ENCODE results near the gene ANGPT4. TPM values are rescaled to one million over a fixed set of nuclear protein-coding genes. Genes with fewer than 3 reads are reported as not detected.

Gene ANGPT4
- total RNA-seq, 4 donors from 2014 or later, result 0.14 TPM; not detected in 3

GRCh38 chr20:956330-956951, 40.3 kb upstream of the ANGPT4 start:
- Histone ChIP-seq H3K9me3 (no peaks in the 10 kb centered on the region), H3K4me1 (peaks cover 0 to 2% (median 0%) of the 10 kb centered on the region in 4 donors), H3K36me3 (no peaks in the 10 kb centered on the region), H3K4me3 (no peak overlapping the region), H3K27ac (no peak overlapping the region), H3K27me3 (peaks cover 63% of the 10 kb centered on the region)
- in situ Hi-C loops (cut with MboI; ENCODE audit: low pct_ligation_motif_present in 1 of 4, low pct_unique_long_range_greater_than_20kb in 1 of 4, low sequenced_read_pairs in 3 of 4) (loop anchor here in 3 of 4 donors (5.0 kb wide), 1 partner anchor 139 kb away; no protein-coding TSS in a partner anchor), intact Hi-C loops (cut with DNase I; ENCODE audit: low total_unique reads) (loop anchor here (2.0 kb wide), 1 partner anchor 138 kb away; no protein-coding TSS in a partner anchor)
- TF ChIP-seq POLR2AphosphoS5 (IDR thresholded peaks at IDR 0.05) (no peak), POLR2A (IDR thresholded peaks at IDR 0.05) (no peak), EP300 (IDR thresholded peaks at IDR 0.05; ENCODE audit: low read depth) (no peak), CTCF (IDR thresholded peaks at IDR 0.05) (peak; percentile 94 to 98 (median 95))
- 15% methylated on average over 13 of the region's 13 CpGs; no CpG with 5 or more reads in 1 of the 2 donors for WGBS, 2 donors (ENCODE audit: low coverage in 1 of 2)
- DNase-seq, result peak; percentile 61

- 78 to 79% methylated on average over 3 to 7 of the region's 7 CpGs for WGBS, 2 donors (ENCODE audit: low coverage in 1 of 2)
- H3K36me3 ChIP-seq, result no peaks in the 10 kb centered on the region
- H3K9me3 ChIP-seq, result no peaks in the 10 kb centered on the region
- H3K4me3 ChIP-seq, result no peak overlapping the region
- H3K4me1 ChIP-seq, result peaks cover 0 to 2% (median 0%) of the 10 kb centered on the region in 4 donors
- H3K27me3 ChIP-seq, result peaks cover 63% of the 10 kb centered on the region
- no peak for TF ChIP-seq CTCF (IDR thresholded peaks at IDR 0.05)
- TF ChIP-seq EP300 (IDR thresholded peaks at IDR 0.05; ENCODE audit: low read depth), result no peak
- no peak for TF ChIP-seq POLR2A (IDR thresholded peaks at IDR 0.05)
- no peak for TF ChIP-seq POLR2AphosphoS5 (IDR thresholded peaks at IDR 0.05)
- no peak for DNase-seq
- intact Hi-C loops (cut with DNase I; ENCODE audit: low total_unique reads), result loop anchor here (2.0 kb wide), 1 partner anchor 137 kb away; no protein-coding TSS in a partner anchor
- H3K27ac ChIP-seq, result no peak overlapping the region
- in situ Hi-C loops (cut with MboI; ENCODE audit: low pct_ligation_motif_present in 1 of 4, low pct_unique_long_range_greater_than_20kb in 1 of 4, low sequenced_read_pairs in 3 of 4), result loop anchor here in 3 of 4 donors (5.0 kb wide), 1 partner anchor 138 kb away; no protein-coding TSS in a partner anchor
Measured at GRCh38 chr20:955656-956055, 39.5 kb upstream of the ANGPT4 start.

DNA sequence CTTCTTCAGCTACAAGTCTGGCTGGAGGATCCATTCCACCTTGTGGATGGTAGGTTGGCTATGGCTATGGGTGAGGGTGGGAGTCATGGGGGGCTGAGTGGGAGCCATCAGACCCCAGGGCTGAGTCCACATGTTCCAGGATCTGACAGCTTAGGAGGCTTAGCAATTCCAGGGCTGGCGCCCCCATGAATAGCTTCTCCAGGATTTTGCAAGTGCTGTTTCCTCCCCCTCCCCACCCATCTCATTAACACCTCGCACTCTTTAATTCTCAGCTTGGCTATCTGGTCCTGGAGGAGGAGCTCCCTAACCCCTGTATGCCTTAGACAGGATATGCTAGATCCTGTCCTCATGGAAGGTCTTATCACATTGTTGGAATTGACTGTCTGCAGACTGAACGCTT, 39.0 kb upstream of the ANGPT4 start:
- Histone ChIP-seq H3K36me3 (no peaks in the 10 kb centered on the region), H3K4me3 (no peak overlapping the region), H3K9me3 (no peaks in the 10 kb centered on the region), H3K27me3 (peaks cover 63% of the 10 kb centered on the region), H3K27ac (no peak overlapping the region), H3K4me1 (peaks cover 0 to 2% (median 0%) of the 10 kb centered on the region in 4 donors)
- intact Hi-C loops (cut with DNase I; ENCODE audit: low total_unique reads), result no loop called here
- no peak for DNase-seq
- in situ Hi-C loops (cut with MboI; ENCODE audit: low pct_ligation_motif_present in 1 of 4, low pct_unique_long_range_greater_than_20kb in 1 of 4, low sequenced_read_pairs in 3 of 4), result loop anchor here in 3 of 4 donors (5.0 kb wide), 1 partner anchor 138 kb away; no protein-coding TSS in a partner anchor
- TF ChIP-seq CTCF (IDR thresholded peaks at IDR 0.05), result no peak
- no peak for TF ChIP-seq EP300 (IDR thresholded peaks at IDR 0.05; ENCODE audit: low read depth)
- no peak for TF ChIP-seq POLR2A (IDR thresholded peaks at IDR 0.05)
- no peak for TF ChIP-seq POLR2AphosphoS5 (IDR thresholded peaks at IDR 0.05)
- 51% methylated on average over 3 of the region's 3 CpGs; no CpG with 5 or more reads in 1 of the 2 donors for WGBS, 2 donors (ENCODE audit: low coverage in 1 of 2)

DNA sequence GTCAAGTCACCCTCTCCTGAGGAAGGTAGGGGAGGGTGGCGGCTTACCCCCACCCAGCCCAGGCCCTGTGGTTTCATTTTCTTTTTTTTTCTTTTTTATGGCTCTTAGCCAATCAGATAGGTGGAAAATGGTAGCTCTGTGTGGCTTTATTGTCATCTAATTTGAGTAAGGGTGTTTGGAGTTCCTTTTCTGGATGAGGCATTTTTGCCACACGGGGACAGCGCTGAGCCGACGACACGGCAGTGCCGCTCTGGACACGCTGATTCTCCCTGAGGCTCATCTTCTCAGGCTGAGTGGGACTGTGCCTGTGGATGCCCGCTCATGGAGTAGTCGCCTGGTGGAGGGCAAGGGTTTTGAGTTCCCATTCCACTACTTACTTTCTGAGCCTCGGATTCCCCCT, 37.6 kb upstream of the ANGPT4 start:
- DNase-seq, result no peak
- Histone ChIP-seq H3K4me1 (peaks cover 0 to 2% (median 0%) of the 10 kb centered on the region in 4 donors), H3K4me3 (no peak overlapping the region), H3K9me3 (no peaks in the 10 kb centered on the region), H3K36me3 (no peaks in the 10 kb centered on the region), H3K27ac (no peak overlapping the region), H3K27me3 (peaks cover 56% of the 10 kb centered on the region)
- WGBS, 2 donors (ENCODE audit: low coverage in 1 of 2), result 20 to 23% methylated on average over 1 to 11 of the region's 11 CpGs
- intact Hi-C loops (cut with DNase I; ENCODE audit: low total_unique reads), result no loop called here
- TF ChIP-seq CTCF (IDR thresholded peaks at IDR 0.05) (no peak), POLR2A (IDR thresholded peaks at IDR 0.05) (no peak), EP300 (IDR thresholded peaks at IDR 0.05; ENCODE audit: low read depth) (no peak), POLR2AphosphoS5 (IDR thresholded peaks at IDR 0.05) (no peak)
- in situ Hi-C loops (cut with MboI; ENCODE audit: low pct_ligation_motif_present in 1 of 4, low pct_unique_long_range_greater_than_20kb in 1 of 4, low sequenced_read_pairs in 3 of 4), result loop anchor here in 1 of 4 donors (5.0 kb wide), 1 partner anchor 136 kb away; no protein-coding TSS in a partner anchor

Data from transverse colon (tissue), 4 donors.